Measurements from ENCODE around the gene SRSF4.
A peak's percentile ranks its signal among the peaks of the same experiment; 100 is the strongest.

GRCh38 chr1:29202584-29203340 is 21.1 kb upstream of the SRSF4 start:
- TF ChIP-seq CTCF (IDR thresholded peaks at IDR 0.05; ENCODE audit: insufficient read depth, low read depth, low read length) (peak; percentile 98), EZH2 (IDR thresholded peaks at IDR 0.05; ENCODE audit: insufficient read depth, low read length) (no peak)
